Lung microvascular endothelial cell (primary cell): Measurements from ENCODE around the gene RUFY3. TPM values are rescaled to one million over a fixed set of nuclear protein-coding genes. Genes with fewer than 3 reads are reported as not detected.
A peak's percentile ranks its signal among the peaks of the same experiment; 100 is the strongest.
"Not testable (repeated sequence)": the region's sequence is repeated elsewhere in the genome, so short reads cannot be mapped to it uniquely, and the experiment has no call there.

ENCODE experiments used
- DNase-seq, 2 donors: peaks; one replicate each; pipeline versions ENCODE4 v3.0.0 to v3.0.0-alpha.2; 2010; ENCODE audit warnings: low read depth in 2 of 2
- total RNA-seq: library from RNA; depleted of rRNA; stranded (reverse); fragments of >200 nt; gene quantifications from 2 replicates; pipeline ENCODE4 v1.2.1, GENCODE V29; 2014

Gene RUFY3, protein sequence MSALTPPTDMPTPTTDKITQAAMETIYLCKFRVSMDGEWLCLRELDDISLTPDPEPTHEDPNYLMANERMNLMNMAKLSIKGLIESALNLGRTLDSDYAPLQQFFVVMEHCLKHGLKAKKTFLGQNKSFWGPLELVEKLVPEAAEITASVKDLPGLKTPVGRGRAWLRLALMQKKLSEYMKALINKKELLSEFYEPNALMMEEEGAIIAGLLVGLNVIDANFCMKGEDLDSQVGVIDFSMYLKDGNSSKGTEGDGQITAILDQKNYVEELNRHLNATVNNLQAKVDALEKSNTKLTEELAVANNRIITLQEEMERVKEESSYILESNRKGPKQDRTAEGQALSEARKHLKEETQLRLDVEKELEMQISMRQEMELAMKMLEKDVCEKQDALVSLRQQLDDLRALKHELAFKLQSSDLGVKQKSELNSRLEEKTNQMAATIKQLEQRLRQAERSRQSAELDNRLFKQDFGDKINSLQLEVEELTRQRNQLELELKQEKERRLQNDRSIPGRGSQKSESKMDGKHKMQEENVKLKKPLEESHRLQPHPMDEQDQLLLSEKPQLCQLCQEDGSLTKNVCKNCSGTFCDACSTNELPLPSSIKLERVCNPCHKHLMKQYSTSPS
- 21.8 and 30.2 TPM in 2 replicates for total RNA-seq

DNA sequence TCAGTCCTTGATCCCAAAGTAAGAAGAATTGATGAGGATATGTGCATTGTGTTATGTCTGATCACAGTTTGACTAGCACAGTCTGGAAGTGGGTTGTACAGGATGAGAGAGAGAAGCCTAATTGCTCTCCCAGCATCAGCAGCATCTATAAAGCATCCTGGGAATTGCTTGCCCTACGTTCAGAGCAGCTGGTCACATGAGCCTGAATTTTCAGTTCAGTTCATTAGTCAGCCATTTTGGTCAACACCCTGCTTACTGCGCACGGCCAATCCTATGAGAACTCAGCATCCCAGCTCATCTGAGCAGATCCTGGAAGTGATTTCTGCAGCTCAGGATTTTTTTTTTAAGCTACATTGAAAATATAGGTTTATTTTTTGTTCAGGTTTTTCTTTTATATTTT is at the start of gene RUFY3:
RUFY3 (plus strand) TSS at position 218 of the 400 bp plus-strand sequence. CDS start 610 bp downstream, outside the sequence.
- peak; percentile 70 to 73 for DNase-seq

DNA sequence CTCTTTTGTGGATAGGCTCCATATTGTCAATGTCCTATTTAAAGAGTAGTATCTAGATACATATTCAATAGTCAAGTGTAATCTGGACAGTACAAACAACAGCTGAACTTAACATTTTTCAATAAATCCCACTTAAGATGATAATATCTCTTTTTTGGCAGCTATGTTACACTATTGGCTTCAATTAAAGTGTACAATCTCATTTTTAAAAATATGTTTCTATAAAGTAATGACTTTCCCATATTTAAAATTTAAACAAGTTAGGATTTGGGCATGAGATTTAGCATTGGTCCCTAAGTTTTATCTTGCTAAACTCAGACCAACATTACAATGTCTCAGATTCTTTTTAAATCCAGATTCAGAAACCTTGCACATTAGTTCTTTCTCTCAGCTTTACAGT is 47.6 kb upstream of the RUFY3 start:
- no peak for DNase-seq

DNA sequence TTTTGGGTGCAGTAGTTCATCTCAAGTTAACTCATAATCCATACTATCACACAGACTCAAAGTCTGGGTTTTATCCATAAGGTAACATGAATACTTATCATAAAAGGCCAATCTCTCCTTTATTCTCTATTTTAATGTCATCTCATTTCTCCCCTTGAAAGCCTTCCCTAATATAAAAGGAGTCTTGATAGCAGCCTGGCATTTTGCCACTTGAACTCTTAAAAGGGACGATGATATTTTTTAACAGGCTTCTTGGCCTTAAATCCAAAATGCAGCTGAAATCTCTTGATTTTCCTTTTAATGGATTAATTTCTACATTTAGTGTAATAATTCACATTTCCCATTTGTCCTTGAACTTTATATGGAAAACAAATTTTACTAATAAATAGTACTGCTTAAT is 47.0 kb upstream of the RUFY3 start:
- DNase-seq, result no peak

DNA sequence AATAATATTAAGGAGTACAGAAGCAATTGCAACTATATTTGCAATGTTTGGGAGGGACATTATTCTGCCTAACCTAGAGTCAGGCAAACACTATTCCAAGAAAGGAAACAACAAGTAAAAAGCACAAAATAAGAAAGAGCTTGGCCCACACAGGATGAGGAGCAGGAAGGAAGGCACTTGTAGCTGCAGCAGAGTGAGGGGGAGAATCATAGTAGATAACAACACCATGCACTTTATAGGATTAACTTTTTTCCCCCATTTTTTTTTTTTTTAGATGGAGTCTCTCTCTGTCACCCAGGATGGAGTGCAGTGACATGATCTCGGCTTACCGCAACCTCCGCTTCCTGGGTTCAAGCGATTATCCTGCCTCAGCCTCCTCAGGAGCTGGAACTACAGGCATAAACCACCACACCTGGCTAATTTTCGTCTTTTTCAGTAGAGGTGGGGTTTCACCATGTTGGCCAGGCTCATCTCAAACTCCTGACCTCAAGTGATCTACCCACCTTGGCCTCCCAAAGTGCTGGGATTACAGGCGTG is 45.1 kb upstream of the RUFY3 start:
- DNase-seq, result no peak

DNA sequence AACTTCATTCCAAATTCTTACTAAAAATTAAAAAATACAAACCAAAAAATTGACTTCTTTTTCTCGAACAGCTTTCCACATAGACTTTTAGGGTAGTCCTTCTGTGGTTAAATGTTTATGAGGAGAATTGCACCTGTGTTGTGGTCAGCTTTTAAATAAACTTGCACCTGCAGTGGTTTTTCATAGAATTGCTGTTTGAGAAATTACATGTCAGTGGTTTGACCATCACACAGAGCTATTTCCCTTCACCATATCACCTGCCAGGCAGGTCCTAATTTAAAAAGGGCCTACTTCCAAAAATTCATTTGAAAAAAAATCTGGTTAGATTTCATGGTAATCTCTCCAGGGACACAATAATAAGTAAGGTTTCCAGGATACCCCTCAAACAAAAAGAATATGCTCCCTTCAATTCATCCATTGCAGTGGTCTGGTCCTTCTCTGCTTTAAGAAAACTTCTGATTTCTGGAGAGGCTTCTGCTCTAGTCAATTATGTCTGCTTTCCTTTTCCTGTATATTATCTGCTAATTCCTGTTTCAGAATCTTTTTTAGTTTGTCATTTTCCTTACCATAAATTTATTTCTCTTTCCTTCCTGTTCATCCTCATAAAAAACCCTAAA is 43.3 kb upstream of the RUFY3 start:
- DNase-seq, result no peak

DNA sequence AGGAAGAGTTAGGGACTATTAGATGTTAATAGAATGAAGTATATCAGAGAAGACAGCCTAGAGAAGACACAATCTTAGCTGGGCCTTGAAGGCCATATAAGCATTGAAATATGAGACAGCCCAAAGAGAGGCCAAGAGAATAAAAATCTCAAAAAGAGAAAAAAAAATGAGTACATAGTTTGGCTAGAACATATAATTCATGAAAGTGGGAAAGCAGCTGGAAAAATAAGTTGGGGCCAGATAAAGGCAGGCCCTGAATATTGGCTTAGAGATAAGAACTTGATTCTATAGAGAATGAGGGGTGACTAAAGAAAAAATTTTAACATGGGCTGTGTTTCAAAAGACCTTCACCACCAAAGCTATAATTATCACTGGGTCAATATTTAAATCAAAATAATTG is 40.8 kb upstream of the RUFY3 start:
- DNase-seq, result no peak

DNA sequence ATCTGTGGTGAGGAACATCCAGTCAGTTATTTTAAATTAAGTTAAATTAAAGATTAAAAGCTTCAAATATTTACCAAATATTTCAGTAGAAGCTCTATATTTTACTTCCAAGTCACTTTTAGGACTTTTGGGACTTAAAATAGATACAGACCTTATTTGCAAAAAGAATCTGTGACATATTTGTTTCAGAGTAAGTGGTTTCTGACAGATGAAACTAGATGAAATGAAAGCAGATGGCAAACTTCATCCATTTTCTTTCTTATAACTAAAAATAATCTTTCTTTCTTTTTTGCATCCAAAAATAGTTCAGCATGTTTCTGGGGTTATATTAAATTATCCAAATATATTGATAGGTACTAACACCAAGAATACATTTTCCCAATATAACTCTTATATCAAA is 40.1 kb upstream of the RUFY3 start:
- no peak for DNase-seq

DNA sequence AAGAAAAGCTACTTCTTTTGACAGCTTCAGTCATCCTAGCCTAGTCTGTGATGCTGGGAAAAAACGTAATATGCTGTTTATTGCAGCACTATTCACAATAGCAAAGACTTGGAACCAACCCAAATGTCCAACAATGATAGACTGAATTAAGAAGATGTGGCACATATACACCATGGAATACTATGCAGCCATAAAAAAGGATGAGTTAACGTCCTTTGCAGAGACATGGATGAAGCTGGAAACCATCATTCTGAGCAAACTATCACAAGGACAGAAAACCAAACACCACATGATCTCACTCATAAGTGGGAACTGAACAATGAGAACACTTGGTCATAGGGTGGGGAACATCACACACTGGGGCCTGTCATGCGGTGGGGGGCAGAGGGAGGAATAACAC is 39.6 kb upstream of the RUFY3 start:
- DNase-seq, result not testable (repeated sequence)

DNA sequence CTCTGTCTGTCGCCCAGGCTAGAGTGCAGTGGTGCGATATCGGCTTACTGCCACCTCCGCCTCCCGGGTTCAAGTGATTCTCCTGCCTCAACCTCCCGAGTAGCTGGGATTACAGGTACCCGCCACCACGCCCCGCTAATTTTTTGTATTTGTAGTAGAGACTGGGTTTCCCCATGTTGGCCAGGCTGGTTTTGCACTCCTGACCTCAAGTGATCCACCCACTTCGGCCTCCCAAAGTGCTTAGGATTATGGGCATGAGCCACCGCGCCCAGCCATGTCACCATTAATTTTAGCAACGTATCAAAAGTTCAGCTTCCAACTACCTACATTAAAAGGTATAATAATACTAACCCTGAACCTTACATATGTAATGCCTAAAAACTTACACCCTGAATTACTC is 34.4 kb upstream of the RUFY3 start:
- DNase-seq, result no peak

DNA sequence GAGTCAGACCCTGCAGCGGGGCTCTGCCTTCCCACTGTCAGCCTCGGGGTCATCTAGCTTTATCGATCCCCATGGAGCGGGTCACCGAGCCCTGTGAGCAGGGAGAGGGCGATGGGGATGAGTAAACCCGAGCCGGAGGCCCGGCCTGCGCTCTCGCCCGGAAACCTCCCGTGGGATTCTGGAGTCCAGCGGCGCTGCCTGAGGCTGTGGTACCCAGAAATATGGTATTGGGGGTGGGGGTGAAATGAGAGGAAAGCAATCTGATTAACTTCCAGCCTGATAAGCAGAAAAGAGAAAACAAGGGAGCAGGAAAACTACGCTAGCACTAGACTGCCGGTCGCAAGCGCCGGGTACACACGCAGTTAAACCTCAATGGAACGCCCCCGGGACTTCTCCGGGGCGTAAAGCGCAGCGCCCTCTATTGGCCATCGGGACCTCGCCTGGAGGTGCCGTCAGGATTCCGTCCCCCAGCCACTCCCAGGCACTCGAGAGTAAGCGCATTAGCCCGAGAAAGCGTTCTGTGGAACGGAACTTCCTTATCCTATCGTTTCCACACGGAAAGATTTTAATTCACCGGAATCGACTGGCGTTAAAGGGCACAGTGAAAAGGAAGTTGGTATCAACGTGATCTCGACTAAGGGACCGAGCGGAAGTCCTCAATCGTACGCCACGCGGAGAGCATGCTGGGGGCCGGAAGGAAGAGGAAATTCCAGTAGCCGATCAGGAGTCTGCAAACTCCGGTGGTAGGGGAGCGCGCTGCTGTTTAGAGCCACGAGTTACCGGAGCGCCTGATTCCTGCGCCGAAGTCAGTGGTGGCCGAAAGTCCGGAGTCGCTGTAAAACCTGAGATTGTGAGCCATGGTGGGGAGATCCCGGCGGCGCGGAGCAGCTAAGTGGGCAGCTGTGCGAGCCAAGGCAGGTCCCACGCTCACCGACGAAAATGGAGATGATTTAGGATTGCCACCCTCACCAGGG is 33.7 kb upstream of the RUFY3 start, which contains the start of gene UTP3:
UTP3 (plus strand) TSS at position 712 of the 974 bp plus-strand sequence; CDS start at position 858, 146 bp downstream.
- DNase-seq, result peak; percentile 97 to 98

DNA sequence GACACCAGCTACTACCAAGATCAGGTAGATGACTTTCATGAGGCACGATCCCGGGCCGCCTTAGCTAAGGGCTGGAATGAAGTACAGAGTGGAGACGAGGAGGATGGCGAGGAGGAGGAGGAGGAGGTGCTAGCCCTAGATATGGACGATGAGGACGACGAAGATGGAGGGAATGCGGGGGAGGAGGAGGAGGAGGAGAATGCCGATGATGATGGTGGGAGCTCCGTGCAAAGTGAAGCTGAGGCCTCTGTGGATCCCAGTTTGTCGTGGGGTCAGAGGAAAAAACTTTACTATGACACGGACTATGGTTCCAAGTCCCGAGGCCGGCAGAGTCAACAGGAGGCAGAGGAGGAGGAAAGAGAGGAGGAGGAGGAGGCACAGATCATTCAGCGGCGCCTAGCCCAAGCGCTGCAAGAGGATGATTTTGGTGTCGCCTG is 33.0 kb upstream of the RUFY3 start:
- DNase-seq, result no peak

DNA sequence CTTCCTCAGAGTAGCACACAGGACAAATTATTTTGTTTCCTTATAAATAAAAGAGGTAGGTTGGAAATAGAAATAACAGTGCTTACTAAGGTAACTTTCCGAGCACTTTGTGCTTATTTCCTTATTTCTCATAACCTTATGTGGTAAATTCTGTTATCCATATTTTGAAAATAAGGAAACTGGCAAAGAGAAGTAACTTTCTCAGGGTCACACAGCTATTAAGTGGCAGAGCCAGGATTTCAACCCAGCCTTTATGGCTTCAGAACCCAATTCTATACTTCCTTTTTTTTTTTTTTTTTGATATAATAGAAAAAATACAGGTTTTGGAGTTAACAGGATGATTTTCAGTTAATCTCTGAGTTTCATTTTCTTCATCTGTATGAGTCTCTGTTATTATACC is 30.1 kb upstream of the RUFY3 start:
- DNase-seq, result no peak

DNA sequence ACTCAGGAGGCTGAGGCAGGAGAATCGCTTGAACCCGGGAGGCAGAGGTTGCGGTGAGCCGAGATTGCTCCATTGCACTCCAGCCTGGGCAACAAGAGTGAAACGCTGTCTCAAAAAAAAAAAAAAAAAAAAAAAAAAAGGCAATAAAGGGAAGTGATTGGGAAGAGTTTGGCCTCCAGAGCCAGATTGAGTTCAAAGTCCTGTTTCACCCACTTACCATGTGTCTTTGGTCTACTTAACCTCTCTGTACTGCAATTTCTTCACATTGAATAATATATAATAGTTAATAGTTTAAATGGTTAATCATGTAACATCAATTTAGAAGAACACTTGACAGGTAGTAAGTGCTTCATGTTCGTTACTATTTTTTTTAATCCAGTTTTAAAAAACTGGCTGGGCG is 27.1 kb upstream of the RUFY3 start:
- DNase-seq, result not testable (repeated sequence)

DNA sequence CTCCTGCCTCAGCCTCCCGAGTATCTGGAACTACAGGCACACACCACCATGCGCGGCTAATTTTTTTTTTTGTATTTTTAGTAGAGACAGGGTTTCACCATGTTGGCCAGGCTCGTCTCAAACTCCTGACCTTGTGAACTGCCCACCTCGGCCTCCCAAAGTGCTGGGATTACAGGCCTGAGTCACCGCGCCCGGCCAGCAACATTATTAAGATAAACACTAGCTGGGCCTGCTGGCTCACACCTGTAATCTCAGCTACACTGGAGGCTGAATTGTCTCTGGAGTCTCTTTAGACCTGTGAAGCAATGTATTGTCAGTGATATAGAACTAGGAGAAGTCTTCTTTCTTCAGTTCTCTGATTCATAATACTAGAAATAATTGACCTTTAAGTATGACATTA is 23.3 kb upstream of the RUFY3 start:
- not testable (repeated sequence) for DNase-seq

DNA sequence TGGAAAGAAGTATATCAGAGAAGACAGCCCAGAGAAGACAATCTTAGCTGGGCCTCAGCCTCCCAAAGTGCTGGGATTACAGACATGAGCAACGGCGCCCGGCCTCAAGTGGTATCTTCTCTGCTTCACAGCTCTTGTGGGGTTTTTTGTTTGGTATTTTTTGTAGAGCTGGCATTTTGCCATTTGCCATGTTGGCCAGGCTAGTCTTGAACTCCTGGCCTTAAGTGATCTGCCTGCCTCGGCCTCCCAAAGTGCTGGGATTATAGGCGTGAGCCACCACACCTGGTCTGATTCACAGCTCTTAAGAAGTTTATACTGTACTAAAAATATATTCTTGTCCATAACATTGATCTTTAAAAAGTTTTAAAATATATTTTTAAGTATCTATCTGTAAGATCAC is 21.1 kb upstream of the RUFY3 start:
- no peak for DNase-seq

DNA sequence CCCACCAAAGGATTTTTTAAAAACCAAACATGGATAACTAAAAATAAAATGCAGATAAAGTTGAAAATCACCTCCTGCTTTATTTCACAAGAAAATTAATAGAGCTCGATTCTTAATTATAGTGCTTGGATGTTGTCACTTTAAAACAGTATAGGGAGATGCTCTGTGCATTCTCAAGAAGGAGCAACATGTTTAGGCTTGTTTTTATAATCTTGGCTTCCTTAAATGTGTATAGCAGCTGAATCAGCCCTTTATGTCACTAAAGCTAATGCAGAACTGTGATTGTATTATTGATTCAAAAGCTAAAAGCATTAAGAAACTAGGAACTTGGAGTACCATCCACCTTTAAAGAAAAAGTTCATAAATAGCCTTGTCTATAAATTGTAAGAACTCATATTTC is 20.5 kb upstream of the RUFY3 start:
- no peak for DNase-seq

DNA sequence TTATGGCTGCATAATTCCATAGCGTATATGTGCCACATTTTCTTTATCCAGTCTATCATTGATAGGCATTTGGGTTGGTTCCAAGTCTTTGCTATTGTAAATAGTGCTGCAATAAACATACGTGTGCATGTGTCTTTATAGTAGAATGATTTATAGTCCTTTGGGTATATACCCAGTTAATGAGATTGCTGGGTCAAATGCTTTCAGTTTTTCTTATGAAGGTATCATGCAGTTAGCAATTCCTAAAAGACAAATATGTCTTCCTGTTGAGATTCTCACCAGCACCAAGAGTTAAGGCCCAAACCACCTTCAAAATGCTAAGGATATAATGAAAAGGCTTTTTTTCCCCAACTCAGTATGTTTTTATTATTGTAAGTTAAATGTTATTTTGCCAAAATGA is 19.2 kb upstream of the RUFY3 start:
- DNase-seq, result not testable (repeated sequence)

DNA sequence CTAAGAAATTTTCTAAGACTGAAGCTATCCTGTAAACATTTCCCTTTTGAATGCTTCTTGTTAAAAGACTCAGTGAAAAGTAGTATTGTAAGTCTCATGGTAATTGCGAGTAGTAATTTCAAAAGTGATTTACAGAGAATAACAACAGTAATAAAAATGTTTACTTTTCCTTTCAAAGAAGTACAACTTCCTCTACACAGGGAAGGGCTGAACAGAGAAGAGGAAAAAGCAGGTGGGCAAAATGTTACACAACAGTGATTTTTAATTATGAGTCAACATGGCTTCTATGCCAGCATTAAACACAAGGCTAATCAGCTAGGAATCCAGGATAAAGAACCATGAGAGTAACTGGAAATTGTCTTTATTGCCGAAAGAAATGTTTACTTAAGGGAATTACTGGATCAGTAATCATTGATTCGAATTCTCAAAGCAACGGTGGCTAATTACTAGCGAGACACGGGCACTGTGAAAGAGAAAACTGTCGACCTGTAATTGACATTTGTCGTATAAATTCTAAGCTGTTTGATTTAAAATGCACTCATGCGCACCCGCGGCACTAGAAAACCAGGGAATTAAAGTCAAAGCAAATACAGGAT is 18.0 kb upstream of the RUFY3 start:
- DNase-seq, result peak; percentile 26 to 39

DNA sequence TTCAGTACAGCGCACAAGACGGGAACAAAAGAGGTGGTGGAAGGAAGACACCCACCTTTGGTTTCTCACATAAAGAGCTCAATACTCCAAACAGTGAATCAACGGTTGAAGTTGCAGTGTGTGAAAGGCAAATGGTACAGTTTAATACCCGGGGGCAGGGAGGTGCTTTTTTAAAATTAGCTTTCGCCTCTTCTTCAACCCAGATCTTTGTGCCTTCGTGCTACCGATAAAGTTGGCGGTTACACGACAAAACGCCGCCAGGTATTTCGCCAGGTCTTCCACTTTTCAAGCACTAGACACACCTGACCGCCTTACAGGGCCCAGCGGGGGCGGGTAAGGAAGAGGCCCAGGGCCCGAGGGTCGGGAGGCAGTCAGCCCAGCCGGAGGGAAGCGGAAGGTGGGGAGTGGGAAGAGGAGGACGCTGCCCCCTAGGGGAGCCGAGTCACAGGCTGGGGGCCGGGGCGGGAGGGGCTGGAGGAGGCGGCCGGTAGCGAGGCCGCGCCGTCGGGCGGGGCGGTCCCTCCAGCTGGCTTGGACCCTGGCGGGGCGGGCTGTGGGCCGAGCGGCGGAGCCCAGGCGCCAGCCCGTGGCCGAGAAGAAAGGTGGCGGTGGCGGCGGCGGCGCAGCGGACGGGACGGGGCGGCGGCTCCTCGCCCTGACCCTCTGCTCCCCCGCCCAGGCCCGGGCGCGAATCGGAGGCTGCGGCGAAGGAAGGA is 17.4 kb upstream of the RUFY3 start:
- DNase-seq, result peak; percentile 76 to 86

DNA sequence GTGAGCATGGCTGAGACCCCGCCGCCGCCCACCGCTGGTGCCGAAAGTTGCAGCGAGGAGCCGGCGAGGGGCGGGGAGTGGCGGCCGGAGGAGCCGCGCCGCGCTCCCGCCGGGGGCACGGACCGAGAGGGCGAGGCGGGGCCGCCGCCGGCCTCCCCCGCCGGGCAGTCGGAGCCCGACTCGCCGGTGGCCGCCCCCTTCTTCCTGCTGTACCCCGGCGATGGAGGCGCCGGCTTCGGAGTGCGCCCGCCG is 16.9 kb upstream of the RUFY3 start:
- no peak for DNase-seq
